Measurements from ENCODE around the gene RAD9B. TPM values are rescaled to one million over a fixed set of nuclear protein-coding genes. Genes with fewer than 3 reads are reported as not detected.
A peak's percentile ranks its signal among the peaks of the same experiment; 100 is the strongest.

The RAD9B gene
- total RNA-seq, 1 donor from 2014 or later, result not detected

DNA sequence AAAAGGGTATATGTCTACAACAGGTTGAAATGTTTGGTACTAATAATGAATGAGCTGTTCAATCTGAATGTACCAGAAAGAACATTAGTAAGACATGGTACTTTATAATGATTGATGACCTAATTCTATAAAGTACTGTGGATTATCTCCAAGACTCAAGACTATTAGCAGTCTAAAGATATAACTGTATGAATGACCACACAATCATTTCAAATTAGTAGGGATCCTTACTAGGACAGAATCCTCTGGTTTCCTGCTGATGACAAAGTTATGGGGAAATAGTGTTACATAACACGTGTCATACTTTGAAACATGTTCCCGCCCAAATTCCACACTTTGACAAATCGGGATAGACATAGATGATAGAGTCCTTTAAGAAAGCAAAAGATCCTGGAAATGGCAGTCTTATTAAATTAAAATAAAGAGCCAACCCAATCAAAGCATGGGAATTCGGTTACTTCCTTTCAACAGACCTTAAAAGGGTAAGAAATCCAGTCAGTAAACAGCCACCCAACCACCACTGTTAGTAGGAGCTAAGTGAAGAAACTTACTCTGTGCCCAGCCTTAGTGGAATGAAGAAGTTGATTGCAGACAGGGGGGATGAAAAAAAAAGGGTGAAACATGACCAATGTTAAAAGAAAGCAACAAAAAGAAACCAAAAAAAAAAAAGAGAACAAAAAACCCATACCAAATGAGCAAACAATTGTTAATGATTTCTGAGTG is 3.0 kb upstream of the RAD9B start:
- peaks cover 0 to 18% of the 10 kb centered on the region in 2 donors for H3K36me3 ChIP-seq

DNA sequence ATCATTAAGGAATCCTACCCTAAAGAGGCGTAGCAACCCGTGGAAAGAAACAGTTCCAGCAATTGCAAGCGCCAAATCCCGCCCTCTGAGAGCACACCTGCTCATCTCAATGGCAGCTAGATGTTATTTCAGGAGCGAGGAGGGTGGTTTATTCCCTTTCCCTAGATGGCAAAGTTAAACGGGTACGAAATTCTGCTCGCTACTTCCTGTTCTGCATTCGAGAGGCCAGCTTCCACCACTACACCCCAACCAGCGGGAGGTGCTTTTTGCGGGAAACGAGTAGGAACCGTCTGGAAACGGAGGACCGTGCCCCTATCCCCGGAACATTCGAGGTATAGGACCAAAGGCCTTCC is 756 bp upstream of the RAD9B start:
- no peak for TF ChIP-seq POLR2AphosphoS5 (IDR thresholded peaks at IDR 0.05; ENCODE audit: insufficient read depth in 1 of 2, low read depth in 1 of 2)
- TF ChIP-seq POLR2A (IDR thresholded peaks at IDR 0.05), result no peak
- TF ChIP-seq, protein P1, sequence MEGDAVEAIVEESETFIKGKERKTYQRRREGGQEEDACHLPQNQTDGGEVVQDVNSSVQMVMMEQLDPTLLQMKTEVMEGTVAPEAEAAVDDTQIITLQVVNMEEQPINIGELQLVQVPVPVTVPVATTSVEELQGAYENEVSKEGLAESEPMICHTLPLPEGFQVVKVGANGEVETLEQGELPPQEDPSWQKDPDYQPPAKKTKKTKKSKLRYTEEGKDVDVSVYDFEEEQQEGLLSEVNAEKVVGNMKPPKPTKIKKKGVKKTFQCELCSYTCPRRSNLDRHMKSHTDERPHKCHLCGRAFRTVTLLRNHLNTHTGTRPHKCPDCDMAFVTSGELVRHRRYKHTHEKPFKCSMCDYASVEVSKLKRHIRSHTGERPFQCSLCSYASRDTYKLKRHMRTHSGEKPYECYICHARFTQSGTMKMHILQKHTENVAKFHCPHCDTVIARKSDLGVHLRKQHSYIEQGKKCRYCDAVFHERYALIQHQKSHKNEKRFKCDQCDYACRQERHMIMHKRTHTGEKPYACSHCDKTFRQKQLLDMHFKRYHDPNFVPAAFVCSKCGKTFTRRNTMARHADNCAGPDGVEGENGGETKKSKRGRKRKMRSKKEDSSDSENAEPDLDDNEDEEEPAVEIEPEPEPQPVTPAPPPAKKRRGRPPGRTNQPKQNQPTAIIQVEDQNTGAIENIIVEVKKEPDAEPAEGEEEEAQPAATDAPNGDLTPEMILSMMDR (IDR thresholded peaks at IDR 0.05), result no peak
- Histone ChIP-seq H3K27ac (peak overlapping the region; percentile 85), H3K4me3 (peak overlapping the region; percentile 86 to 97), H3K4me1 (peaks cover 38% of the 10 kb centered on the region), H3K27me3 (no peaks in the 10 kb centered on the region), H3K9me3 (no peaks in the 10 kb centered on the region), H3K36me3 (no peaks in the 10 kb centered on the region)
- DNase-seq (ENCODE audit: extremely low spot score in 2 of 2), result no peak
- intact Hi-C loops (cut with DNase I), result loop anchor here (10.0 kb wide), 1 partner anchor 47 kb away; the partner anchor contains the start of gene ARPC3

More for the DNA sequence above, 3.0 kb upstream of the RAD9B start:
- Histone ChIP-seq H3K9me3 (no peaks in the 10 kb centered on the region), H3K27ac (no peak overlapping the region), H3K4me1 (peaks cover 38% of the 10 kb centered on the region), H3K4me3 (no peak overlapping the region), H3K27me3 (no peaks in the 10 kb centered on the region)
- intact Hi-C loops (cut with DNase I), result no loop called here
- no peak for DNase-seq (ENCODE audit: extremely low spot score in 2 of 2)
- TF ChIP-seq POLR2A (IDR thresholded peaks at IDR 0.05) (no peak), POLR2AphosphoS5 (IDR thresholded peaks at IDR 0.05; ENCODE audit: insufficient read depth in 1 of 2, low read depth in 1 of 2) (peak in 1 of 2 donors; percentile 59)
- TF ChIP-seq, protein P1 (IDR thresholded peaks at IDR 0.05), result no peak

DNA sequence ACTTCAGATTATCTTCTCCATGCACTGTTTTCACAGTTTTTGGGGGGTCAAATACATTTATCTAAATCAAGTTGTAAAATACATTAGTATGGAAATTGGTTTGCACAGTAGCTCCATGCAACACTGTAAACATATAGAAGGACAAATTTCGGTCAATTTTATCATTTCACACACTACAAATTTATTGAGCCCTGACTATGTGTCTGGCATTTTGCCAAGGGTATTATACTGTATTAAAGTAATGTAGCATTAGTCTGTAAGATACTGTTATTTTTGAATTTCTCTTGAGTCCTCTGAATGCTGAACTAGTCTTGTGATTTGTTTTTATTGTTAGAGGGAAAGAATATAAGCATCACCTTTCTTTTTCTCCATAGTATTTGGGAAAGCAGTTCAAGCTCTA is 1.3 kb downstream of the RAD9B start:
- Histone ChIP-seq H3K4me3 (no peak overlapping the region), H3K36me3 (no peaks in the 10 kb centered on the region), H3K9me3 (no peaks in the 10 kb centered on the region), H3K4me1 (peaks cover 27% of the 10 kb centered on the region), H3K27me3 (no peaks in the 10 kb centered on the region), H3K27ac (no peak overlapping the region)
- TF ChIP-seq POLR2A (IDR thresholded peaks at IDR 0.05) (no peak), POLR2AphosphoS5 (IDR thresholded peaks at IDR 0.05; ENCODE audit: insufficient read depth in 1 of 2, low read depth in 1 of 2) (no peak)
- TF ChIP-seq, protein P1 (IDR thresholded peaks at IDR 0.05), result no peak
- intact Hi-C loops (cut with DNase I), result loop anchor here (10.0 kb wide), 1 partner anchor 49 kb away; the partner anchor contains the start of gene ARPC3
- DNase-seq (ENCODE audit: extremely low spot score in 2 of 2), result no peak

DNA sequence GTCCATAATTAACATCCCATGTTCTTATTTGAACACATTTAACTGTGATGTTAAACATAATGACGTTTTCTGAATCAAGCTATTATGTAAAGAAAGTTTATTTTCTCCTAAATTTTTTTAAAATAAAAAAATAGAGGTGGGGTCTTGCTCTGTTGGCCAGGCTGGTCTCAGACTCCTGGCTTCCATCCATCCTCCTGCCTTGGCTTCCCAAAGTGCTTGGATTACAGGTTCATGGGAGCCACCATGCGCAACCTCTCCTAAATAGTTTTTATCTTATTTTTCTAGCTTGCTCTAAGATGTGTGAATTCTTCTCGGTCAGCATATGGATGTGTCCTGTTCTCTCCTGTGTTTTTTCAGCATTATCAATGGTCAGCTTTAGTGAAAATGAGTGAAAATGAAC is 3.2 kb downstream of the RAD9B start:
- intact Hi-C loops (cut with DNase I), result loop anchor here (10.0 kb wide), 1 partner anchor 51 kb away; the partner anchor contains the start of gene ARPC3
- H3K4me1 ChIP-seq, result peaks cover 10% of the 10 kb centered on the region
- TF ChIP-seq POLR2A (IDR thresholded peaks at IDR 0.05) (no peak), POLR2AphosphoS5 (IDR thresholded peaks at IDR 0.05; ENCODE audit: insufficient read depth in 1 of 2, low read depth in 1 of 2) (no peak)
- TF ChIP-seq, protein P1 (IDR thresholded peaks at IDR 0.05), result no peak

DNA sequence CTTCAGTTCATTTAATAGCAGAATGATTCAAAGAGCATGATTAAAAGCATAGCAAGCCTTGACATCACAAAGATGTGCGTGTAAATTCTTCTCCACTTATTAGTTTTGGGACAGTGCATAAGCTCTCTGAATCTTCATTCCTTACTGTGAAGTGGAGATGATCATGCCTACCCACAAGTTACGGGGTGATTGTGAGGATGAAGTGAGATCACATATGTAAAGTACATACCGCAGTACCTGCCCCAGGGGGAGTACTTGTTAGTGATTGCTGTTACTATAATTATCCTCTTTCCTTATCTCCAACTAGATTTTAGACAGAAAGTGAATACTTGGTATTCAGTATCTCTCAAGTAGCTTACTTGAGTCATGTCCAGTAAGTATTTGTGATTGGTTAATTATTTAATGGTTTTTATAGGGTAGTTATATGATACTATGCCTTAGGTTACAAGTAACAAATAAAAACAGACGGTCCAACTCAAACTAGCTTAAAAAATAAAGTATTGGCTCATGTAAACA is 6.0 kb downstream of the RAD9B start:
- TF ChIP-seq, protein P1 (IDR thresholded peaks at IDR 0.05), result no peak
- TF ChIP-seq POLR2A (IDR thresholded peaks at IDR 0.05), result no peak
- TF ChIP-seq POLR2AphosphoS5 (IDR thresholded peaks at IDR 0.05; ENCODE audit: insufficient read depth in 1 of 2, low read depth in 1 of 2), result no peak
- no peaks in the 10 kb centered on the region for H3K4me1 ChIP-seq
- intact Hi-C loops (cut with DNase I), result loop anchor here (10.0 kb wide), 1 partner anchor 53 kb away; the partner anchor contains the start of gene ARPC3
- no peak for DNase-seq (ENCODE audit: extremely low spot score in 2 of 2)
- H3K9me3 ChIP-seq, result no peaks in the 10 kb centered on the region
- H3K36me3 ChIP-seq, result no peaks in the 10 kb centered on the region
- no peak overlapping the region for H3K4me3 ChIP-seq
- H3K27ac ChIP-seq, result no peak overlapping the region
- no peaks in the 10 kb centered on the region for H3K27me3 ChIP-seq

More for the DNA sequence above, 3.2 kb downstream of the RAD9B start:
- no peak for DNase-seq (ENCODE audit: extremely low spot score in 2 of 2)
- no peaks in the 10 kb centered on the region for H3K36me3 ChIP-seq
- no peak overlapping the region for H3K27ac ChIP-seq
- no peak overlapping the region for H3K4me3 ChIP-seq
- no peaks in the 10 kb centered on the region for H3K27me3 ChIP-seq
- H3K9me3 ChIP-seq, result no peaks in the 10 kb centered on the region
